Measurements from ENCODE around the gene MGAT4B.

The MGAT4B gene

GRCh38 chr5:179827680-179828079 lies 21.0 kb upstream of the MGAT4B start:
- peak in 1 of 2 donors; percentile 27 for DNase-seq (ENCODE audit: low read depth in 1 of 2, low spot score in 1 of 2)

- DNase-seq (ENCODE audit: low read depth in 1 of 2, low spot score in 1 of 2), result no peak
Measured at GRCh38 chr5:179825655-179826182, 19.1 kb upstream of the MGAT4B start.

GRCh38 chr5:179824745-179825112 lies 18.1 kb upstream of the MGAT4B start:
- DNase-seq (ENCODE audit: low read depth in 1 of 2, low spot score in 1 of 2), result no peak

- no peak for DNase-seq (ENCODE audit: low read depth in 1 of 2, low spot score in 1 of 2)
Measured at GRCh38 chr5:179823937-179824744, 17.5 kb upstream of the MGAT4B start.

- DNase-seq (ENCODE audit: low read depth in 1 of 2, low spot score in 1 of 2), result no peak
Measured at GRCh38 chr5:179822444-179822990, 15.9 kb upstream of the MGAT4B start.

- no peak for DNase-seq (ENCODE audit: low read depth in 1 of 2, low spot score in 1 of 2)
Measured at GRCh38 chr5:179822059-179822432, 15.4 kb upstream of the MGAT4B start.

- peak; percentile 71 to 73 for DNase-seq (ENCODE audit: low read depth in 1 of 2, low spot score in 1 of 2)
Measured at GRCh38 chr5:179821298-179822058, 14.8 kb upstream of the MGAT4B start.

- peak; percentile 77 to 80 for DNase-seq (ENCODE audit: low read depth in 1 of 2, low spot score in 1 of 2)
Measured at GRCh38 chr5:179820483-179821297, 14.0 kb upstream of the MGAT4B start, which contains the start of gene SQSTM1. SQSTM1 (plus strand) TSS chr5:179820905; CDS start chr5:179820937, 32 bp downstream.

- DNase-seq (ENCODE audit: low read depth in 1 of 2, low spot score in 1 of 2), result no peak
Measured at GRCh38 chr5:179820127-179820482, 13.4 kb upstream of the MGAT4B start.

- DNase-seq (ENCODE audit: low read depth in 1 of 2, low spot score in 1 of 2), result no peak
Measured at GRCh38 chr5:179819296-179820126, 12.8 kb upstream of the MGAT4B start.

- peak; percentile 67 to 72 for DNase-seq (ENCODE audit: low read depth in 1 of 2, low spot score in 1 of 2)
Measured at GRCh38 chr5:179818746-179819295, 12.2 kb upstream of the MGAT4B start.

- DNase-seq (ENCODE audit: low read depth in 1 of 2, low spot score in 1 of 2), result no peak
Measured at GRCh38 chr5:179817890-179818745, 11.5 kb upstream of the MGAT4B start.

- DNase-seq (ENCODE audit: low read depth in 1 of 2, low spot score in 1 of 2), result no peak
Measured at GRCh38 chr5:179817470-179817840, 10.8 kb upstream of the MGAT4B start.

GRCh38 chr5:179816796-179817469 lies 10.3 kb upstream of the MGAT4B start:
- DNase-seq (ENCODE audit: low read depth in 1 of 2, low spot score in 1 of 2), result no peak

- DNase-seq (ENCODE audit: low read depth in 1 of 2, low spot score in 1 of 2), result no peak
Measured at GRCh38 chr5:179816401-179816795, 9.7 kb upstream of the MGAT4B start.

GRCh38 chr5:179815491-179816249 lies 9.0 kb upstream of the MGAT4B start:
- DNase-seq (ENCODE audit: low read depth in 1 of 2, low spot score in 1 of 2), result no peak

- no peak for DNase-seq (ENCODE audit: low read depth in 1 of 2, low spot score in 1 of 2)
Measured at GRCh38 chr5:179814090-179814489, 7.4 kb upstream of the MGAT4B start.

All from stimulated activated CD4-positive, alpha-beta T cell treated with anti-CD3 and anti-CD28 coated beads, Interleukin-15, amount 100 ng/mL, for 1 hour (primary cell).